Measurements from ENCODE around the gene AMN.

Gene AMN

DNA sequence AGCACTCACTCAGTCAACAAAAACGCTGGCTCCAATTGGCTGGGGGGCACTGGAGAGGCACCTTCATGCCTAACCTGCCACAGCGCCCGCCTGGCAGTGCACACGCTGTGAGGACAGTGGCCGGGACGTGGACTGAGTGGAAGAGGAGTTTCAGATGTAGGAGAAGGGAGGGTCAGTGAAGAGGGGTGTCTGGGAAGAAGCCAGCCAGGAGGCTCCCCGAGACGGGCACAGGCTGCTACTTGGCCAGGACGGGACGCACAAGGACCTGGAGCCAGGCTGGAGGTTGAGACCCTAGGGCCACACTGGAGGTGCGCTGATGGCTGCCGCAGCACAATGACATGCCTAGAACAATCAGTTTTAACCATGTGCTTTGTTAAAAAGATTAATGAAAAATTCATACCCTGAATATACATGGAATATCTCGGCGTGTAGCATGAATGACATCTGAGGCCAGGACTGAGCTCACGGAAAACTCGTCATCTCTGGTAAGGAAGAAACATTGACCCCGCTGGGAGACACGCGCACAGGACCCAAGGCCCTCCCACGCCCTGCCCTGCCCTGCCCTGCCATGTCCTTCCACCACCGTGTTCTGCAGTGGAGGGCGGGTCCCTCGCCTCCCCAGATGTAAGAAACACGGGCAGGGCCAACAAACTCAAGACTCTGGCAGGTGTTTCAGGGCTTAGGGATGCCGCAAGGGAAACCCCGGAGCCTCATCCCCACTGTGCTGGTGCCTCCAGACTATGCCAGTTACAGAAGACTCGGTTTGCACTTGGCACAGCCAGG, 25.0 kb downstream of the AMN start:
- DNase-seq = no peak

DNA sequence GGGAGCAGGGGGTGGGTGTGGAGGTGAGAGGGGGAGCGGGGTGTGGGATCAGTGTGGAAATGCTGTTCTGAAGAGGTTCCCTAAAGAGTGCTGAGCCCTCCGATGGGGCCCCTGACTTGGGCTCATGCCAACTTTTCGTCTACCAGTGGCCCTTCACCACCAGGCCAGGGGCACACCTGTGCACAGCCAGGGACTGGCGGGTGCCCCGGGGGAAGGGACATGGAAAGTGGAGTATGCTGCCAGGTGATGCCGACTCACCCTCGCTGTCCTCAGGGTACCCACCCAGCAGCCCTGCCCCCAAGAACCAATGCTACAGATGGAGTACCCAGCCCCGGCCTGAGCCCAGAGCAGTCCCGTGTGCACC, 26.2 kb downstream of the AMN start:
- no peak for DNase-seq

DNA sequence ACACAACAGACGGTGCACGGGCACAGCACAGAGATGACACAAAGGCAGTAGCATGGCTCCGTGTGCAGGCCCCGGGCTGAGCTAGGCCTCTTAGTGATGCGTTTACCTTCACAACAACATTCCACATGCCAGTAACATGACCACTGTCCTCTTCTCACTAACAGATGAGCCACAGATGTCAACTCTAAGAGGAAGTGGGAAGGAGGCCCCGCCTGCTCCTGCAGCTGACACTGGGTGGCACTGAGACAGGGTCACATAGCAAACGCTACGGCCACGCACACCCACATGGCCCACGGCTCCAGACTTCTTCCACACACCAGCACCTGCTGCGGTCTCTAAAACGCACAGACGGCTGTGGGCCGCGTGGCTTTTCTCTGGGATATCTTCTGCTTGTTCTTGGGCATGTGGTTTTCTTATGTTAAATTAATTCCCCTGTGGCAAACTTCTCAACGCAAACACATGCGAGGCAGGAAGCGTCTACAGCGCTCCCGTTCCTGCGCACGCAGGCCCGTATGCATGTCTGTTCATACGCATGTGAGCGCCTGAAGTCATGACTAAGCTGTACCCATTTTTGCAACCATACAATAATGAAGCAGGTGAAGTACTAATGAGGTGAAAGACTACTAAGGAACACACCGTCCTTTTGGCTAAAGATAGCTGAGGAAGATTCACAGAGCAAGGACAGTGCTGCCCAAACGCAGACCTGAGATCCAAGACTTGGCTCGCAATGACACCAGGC, 26.8 kb downstream of the AMN start:
- DNase-seq = no peak

DNA sequence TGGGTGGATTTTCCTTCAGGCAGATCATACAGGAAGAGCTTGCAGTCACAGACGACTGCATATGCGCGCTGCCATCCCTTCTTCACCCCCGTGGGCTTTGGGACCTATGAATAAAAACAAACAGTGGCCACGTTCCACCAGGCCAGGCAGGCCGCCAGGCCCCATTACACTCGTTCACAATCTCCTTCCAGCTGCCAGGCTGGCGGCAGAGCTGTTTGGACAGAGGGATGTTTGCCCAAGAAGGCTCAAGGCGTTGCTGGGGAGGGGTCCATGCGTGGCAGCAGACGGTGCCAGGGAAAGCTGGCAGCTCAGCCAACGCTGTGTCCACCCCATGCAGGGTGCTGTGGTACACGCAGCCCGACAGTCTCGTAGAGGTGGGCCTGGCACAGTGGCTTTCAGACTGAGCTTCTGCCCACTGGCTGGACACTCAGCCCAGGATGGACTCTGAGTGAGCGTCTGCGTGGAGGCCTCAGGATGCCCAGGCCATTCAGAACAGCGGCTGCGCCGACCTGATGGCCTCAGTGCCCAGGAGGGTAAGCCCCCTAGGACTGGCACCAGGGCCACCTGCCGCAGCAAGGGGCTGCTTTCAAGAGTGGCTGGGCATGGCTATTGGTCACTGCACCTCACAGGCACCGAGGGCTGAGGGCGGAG, 27.5 kb downstream of the AMN start:
- DNase-seq = no peak

GRCh38 chr14:102951034-102951433, 28.6 kb downstream of the AMN start:
- DNase-seq = no peak

GRCh38 chr14:102951799-102952198, 29.3 kb downstream of the AMN start:
- DNase-seq = no peak

DNA sequence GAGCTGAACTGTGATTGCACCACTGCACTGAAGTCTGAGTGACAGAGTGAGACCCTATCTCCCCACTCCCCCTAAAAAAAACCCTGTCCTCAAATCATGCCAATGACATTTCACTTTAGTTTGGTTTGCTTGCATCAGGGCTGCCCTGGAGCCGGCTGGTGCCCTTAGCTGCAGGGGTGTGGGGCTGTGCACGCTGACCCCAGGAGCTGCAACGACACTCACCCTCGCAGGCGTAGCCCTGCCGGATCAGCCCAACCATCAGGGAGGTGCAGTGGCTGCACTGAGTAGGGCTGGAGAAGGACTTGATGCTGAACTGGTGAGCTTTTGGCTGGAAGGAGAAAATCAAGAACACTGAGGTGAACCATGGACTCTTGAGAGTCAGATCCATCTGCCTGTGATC, 29.8 kb downstream of the AMN start:
- no peak for DNase-seq

- DNase-seq = no peak
Measured at GRCh38 chr14:102953100-102953499, 30.6 kb downstream of the AMN start.

GRCh38 chr14:102954081-102954789, 31.8 kb downstream of the AMN start:
- no peak for DNase-seq

DNA sequence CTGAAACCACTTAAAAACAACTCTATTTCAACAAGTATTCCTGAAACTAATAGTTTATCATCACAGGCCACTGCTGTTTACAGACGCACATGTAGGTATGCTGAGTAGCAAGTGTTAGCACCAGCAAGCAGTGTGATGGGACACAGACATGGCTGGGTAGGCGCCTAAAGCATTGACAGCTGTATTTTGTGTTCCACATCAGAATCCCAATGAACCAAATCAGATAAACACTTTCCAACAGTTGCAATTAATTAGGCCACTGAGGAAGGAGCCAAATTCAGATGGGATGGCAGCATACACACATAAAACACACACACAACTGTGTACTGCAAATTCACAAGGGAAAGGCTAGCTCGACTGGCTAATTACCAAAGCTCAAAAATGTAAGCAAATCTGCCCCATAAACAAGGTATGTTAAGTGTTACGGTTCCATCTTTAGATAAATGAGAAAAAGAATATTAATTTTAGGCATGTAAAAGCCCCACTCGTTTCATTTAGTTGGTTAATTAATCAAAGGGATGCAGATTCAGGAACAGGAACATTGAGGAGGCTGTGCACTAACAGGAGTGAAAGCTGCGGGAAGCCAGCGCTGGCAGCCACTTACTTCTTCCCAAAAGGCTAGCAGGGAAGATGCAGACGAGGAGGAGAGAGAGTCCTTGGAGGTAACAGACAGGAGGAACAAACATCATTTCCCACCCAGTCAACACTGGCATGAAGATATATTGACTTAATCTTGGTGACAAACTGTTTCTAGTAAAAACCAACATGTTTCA, 33.4 kb downstream of the AMN start:
- no peak for DNase-seq

DNA sequence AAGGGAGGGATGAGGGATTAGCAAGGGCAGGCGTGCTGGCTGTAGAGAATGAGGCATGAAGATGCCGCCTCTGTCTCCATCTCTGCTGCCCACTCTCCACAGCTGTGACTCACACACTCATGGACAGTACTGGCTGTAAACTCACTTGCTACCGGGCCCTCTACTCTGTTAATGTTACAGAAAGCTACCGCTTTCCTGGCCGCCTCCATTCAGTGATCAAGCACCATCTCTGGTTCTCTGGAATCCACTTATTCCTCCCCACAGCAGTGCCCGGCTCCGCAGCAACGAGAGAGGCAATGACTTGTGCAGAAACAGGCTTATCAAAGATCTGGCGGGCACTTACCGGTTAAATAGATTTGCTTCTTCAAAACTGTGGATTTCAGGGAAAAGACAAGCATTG, 34.8 kb downstream of the AMN start:
- no peak for DNase-seq

GRCh38 chr14:102958461-102958860, 36.0 kb downstream of the AMN start:
- no peak for DNase-seq

- DNase-seq = no peak
Measured at GRCh38 chr14:102962111-102962627, 39.7 kb downstream of the AMN start.

- no peak for DNase-seq
Measured at GRCh38 chr14:102964152-102964730, 41.8 kb downstream of the AMN start.

GRCh38 chr14:102965282-102965681, 42.8 kb downstream of the AMN start:
- no peak for DNase-seq

DNA sequence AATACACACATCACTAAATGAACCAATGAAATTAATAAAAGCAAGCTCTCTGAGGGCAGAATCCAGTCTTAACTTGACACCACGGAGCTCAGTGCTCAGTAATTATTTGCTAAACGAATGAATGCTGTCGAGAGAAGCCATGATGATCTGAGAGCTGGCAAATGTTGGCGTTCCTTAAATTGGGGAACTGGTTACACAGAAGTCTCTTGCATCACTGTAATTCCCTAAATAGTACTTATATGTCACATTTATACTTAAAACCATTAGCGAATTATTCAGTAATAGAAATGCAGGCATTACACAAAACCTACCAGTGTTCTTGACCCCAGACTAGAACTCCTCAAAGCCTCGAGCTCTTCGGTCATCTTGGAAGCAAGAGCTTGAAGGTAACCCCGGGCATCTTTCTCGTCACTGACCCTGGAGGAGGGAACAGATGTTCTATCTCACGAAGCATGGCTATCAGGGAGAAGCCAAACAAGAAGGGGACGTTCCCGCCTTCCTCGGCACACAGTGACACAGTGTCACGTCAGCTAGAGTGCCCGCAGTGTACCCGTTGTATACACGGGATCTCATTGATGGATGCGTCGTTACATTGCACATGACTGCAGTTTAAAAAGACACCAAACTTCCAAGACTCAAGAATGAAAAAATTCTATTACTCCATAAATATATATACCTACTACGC, 43.6 kb downstream of the AMN start:
- no peak for DNase-seq

- DNase-seq = no peak
Measured at GRCh38 chr14:102966681-102967505, 44.4 kb downstream of the AMN start.

GRCh38 chr14:102967506-102967795, 45.0 kb downstream of the AMN start:
- DNase-seq = no peak

DNA sequence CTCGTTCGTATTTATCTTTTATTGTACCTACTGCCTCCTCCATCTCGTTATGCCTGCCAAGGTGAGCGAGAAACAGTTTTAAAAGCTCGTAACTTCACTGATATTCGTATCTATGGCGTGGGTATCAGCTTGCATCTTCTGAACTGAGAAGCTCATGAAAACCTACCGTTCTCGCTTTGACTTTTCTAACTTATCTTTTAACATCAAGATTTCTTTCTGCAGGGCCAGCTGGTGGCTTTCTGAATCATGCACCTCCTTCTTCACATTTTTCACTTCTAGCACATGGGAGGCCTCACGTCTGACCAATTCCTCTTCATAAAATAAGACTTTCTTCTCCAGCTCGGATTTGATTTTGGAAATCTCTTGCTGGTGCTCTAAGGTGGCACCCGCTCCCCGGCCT, 45.8 kb downstream of the AMN start:
- no peak for DNase-seq

GRCh38 chr14:102969060-102969791, 46.8 kb downstream of the AMN start:
- DNase-seq = no peak
